Fibroblast of lung (primary cell): ENCODE data around the gene GUK1. TPM values are rescaled to one million over a fixed set of nuclear protein-coding genes. Genes with fewer than 3 reads are reported as not detected.
"Not testable (repeated sequence)": the region's sequence is repeated elsewhere in the genome, so short reads cannot be mapped to it uniquely, and the experiment has no call there.

Experiments
- DNase-seq, 2 donors: peaks; one replicate each; pipeline versions ENCODE4 v3.0.0 to v3.0.0-alpha.2; 2010; ENCODE audit warnings: low read depth in 2 of 2
- H2AFZ ChIP-seq: 2 replicates; pipeline ENCODE4 v1.5.1; 2012; ENCODE audit warnings: low read length, control low read depth, inconsistent platforms
- H3K27ac ChIP-seq: 2 replicates; pipeline ENCODE4 v1.5.1; 2011; ENCODE audit warnings: low read length, control low read depth; ENCODE audit not compliant: insufficient read depth
- H3K27me3 ChIP-seq: 2 replicates; pipeline ENCODE4 v1.5.1; 2011; ENCODE audit warnings: mild to moderate bottlenecking, low read length; ENCODE audit not compliant: control insufficient read depth, insufficient read depth
- H3K36me3 ChIP-seq: 2 replicates; pipeline ENCODE4 v1.5.1; 2011; ENCODE audit warnings: low read length; ENCODE audit not compliant: control insufficient read depth, insufficient read depth
- H3K4me1 ChIP-seq: 2 replicates; pipeline ENCODE4 v1.5.1; 2011; ENCODE audit warnings: low read length; ENCODE audit not compliant: control insufficient read depth, insufficient read depth; ENCODE audit errors: extremely low read depth
- H3K4me2 ChIP-seq: 2 replicates; pipeline ENCODE4 v1.5.1; 2011; ENCODE audit warnings: low read length, control low read depth; ENCODE audit not compliant: insufficient read depth; ENCODE audit errors: extremely low read depth
- H3K4me3 ChIP-seq, 4 experiments: fragments of 200-600 bp in 1 of 4; sonication (generic) in 1 of 4; replicated peaks in 1 of 4; 2 replicates each; pipeline ENCODE4 v1.5.1; 2011 to 2016; ENCODE audit warnings: low read length in 4 of 4, low read depth in 3 of 4, mild to moderate bottlenecking in 3 of 4, control low read depth in 2 of 4, inconsistent platforms in 1 of 4, mixed read lengths in 1 of 4; ENCODE audit not compliant: insufficient read depth in 1 of 4; ENCODE audit errors: control extremely low read depth in 1 of 4
- H3K79me2 ChIP-seq: 2 replicates; pipeline ENCODE4 v1.5.1; 2012; ENCODE audit warnings: mild to moderate bottlenecking, low read length, inconsistent platforms; ENCODE audit not compliant: control insufficient read depth, insufficient read depth
- H3K9ac ChIP-seq: 2 replicates; pipeline ENCODE4 v1.5.1; 2011; ENCODE audit warnings: mild to moderate bottlenecking, low read length, control low read depth; ENCODE audit not compliant: insufficient read depth
- H3K9me3 ChIP-seq: 2 replicates; pipeline ENCODE4 v1.5.1; 2012; ENCODE audit warnings: low read depth, low read length; ENCODE audit not compliant: control insufficient read depth, insufficient read depth
- H4K20me1 ChIP-seq: 2 replicates; pipeline ENCODE4 v1.5.1; 2011; ENCODE audit warnings: low read length; ENCODE audit not compliant: control insufficient read depth, insufficient read depth; ENCODE audit errors: extremely low read depth
- EZH2 ChIP-seq: IDR thresholded peaks from 2 replicates; pipeline ENCODE4 v1.5.1; 2012; ENCODE audit warnings: low read length, control low read depth, mild to moderate bottlenecking; ENCODE audit errors: missing control alignments
- polyA plus RNA-seq, 2 donors: library from polyadenylated mRNA; depleted of rRNA in 1 of 2; stranded (reverse) in 1 of 2; unstranded in 1 of 2; fragments of >200 nt; gene quantifications; 2 replicates each; pipeline ENCODE4 v1.2.1, GENCODE V29; 2011 to 2012; ENCODE audit warnings: missing spikeins in 1 of 2
- total RNA-seq: library from RNA; depleted of rRNA; stranded (reverse); fragments of >200 nt; gene quantifications from 2 replicates; pipeline ENCODE4 v1.2.1, GENCODE V29; 2014
- TF ChIP-seq, protein P1 (sequence below), 2 donors: IDR thresholded peaks in 1 of 2; conservative IDR thresholded peaks in 1 of 2; 1 replicate in 1 of 2; 2 replicates in 1 of 2; pipeline ENCODE4 v1.5.1; 2011 to 2012; ENCODE audit warnings: low read length in 2 of 2, control low read depth in 1 of 2, inconsistent platforms in 1 of 2, low read depth in 1 of 2, mild to moderate bottlenecking in 1 of 2

The GUK1 gene
- total and polyA plus RNA-seq, 2 donors (not counting 1 experiment from before 2014, with no cell fraction given) = 217 to 479 TPM

GRCh38 chr1:228110556-228110955 is 29.5 kb upstream of the GUK1 start:
- H3K9ac ChIP-seq = no peak overlapping the region
- peak overlapping the region in 1 of 4 experiments; percentile 98 for H3K4me3 ChIP-seq

GRCh38 chr1:228111315-228111714 is 28.8 kb upstream of the GUK1 start:
- not testable (repeated sequence) for H3K27ac ChIP-seq, H3K4me1 ChIP-seq, H3K9ac ChIP-seq, H3K4me3 ChIP-seq, H3K36me3 ChIP-seq, DNase-seq, H3K4me2 ChIP-seq, H3K27me3 ChIP-seq, H2AFZ ChIP-seq, H4K20me1 ChIP-seq, H3K9me3 ChIP-seq
- peaks cover 13% of the 10 kb centered on the region for H3K79me2 ChIP-seq

More at GRCh38 chr1:228110556-228110955, 29.5 kb upstream of the GUK1 start:
- no peaks in the 10 kb centered on the region for H3K27me3 ChIP-seq
- no peak overlapping the region for H3K4me2 ChIP-seq
- H3K9me3 ChIP-seq = no peaks in the 10 kb centered on the region
- TF ChIP-seq, protein P1, sequence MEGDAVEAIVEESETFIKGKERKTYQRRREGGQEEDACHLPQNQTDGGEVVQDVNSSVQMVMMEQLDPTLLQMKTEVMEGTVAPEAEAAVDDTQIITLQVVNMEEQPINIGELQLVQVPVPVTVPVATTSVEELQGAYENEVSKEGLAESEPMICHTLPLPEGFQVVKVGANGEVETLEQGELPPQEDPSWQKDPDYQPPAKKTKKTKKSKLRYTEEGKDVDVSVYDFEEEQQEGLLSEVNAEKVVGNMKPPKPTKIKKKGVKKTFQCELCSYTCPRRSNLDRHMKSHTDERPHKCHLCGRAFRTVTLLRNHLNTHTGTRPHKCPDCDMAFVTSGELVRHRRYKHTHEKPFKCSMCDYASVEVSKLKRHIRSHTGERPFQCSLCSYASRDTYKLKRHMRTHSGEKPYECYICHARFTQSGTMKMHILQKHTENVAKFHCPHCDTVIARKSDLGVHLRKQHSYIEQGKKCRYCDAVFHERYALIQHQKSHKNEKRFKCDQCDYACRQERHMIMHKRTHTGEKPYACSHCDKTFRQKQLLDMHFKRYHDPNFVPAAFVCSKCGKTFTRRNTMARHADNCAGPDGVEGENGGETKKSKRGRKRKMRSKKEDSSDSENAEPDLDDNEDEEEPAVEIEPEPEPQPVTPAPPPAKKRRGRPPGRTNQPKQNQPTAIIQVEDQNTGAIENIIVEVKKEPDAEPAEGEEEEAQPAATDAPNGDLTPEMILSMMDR (conservative IDR thresholded peaks at IDR 0.05 in 1 of 2, IDR thresholded peaks at IDR 0.05 in 1 of 2; ENCODE audit: low read depth in 1 of 2, low read length in 2 of 2) = no peak
- TF ChIP-seq EZH2 = no peak
- peaks cover 13% of the 10 kb centered on the region for H3K79me2 ChIP-seq
- no peaks in the 10 kb centered on the region for H3K4me1 ChIP-seq
- no peak overlapping the region for H2AFZ ChIP-seq
- H3K27ac ChIP-seq = no peak overlapping the region
- DNase-seq = no peak
- peaks cover 7% of the 10 kb centered on the region for H3K36me3 ChIP-seq
- no peaks in the 10 kb centered on the region for H4K20me1 ChIP-seq

GRCh38 chr1:228112167-228112566 is 27.9 kb upstream of the GUK1 start:
- no peaks in the 10 kb centered on the region for H3K4me1 ChIP-seq
- no peaks in the 10 kb centered on the region for H4K20me1 ChIP-seq
- TF ChIP-seq, protein P1 (conservative IDR thresholded peaks at IDR 0.05 in 1 of 2, IDR thresholded peaks at IDR 0.05 in 1 of 2; ENCODE audit: low read depth in 1 of 2, low read length in 2 of 2) = no peak
- no peak for TF ChIP-seq EZH2
- H3K9me3 ChIP-seq = no peaks in the 10 kb centered on the region
- no peak for DNase-seq
- no peaks in the 10 kb centered on the region for H3K27me3 ChIP-seq
- H3K4me2 ChIP-seq = no peak overlapping the region
- H3K27ac ChIP-seq = no peak overlapping the region
- no peak overlapping the region for H3K9ac ChIP-seq
- H3K79me2 ChIP-seq = peaks cover 13% of the 10 kb centered on the region
- peaks cover 2% of the 10 kb centered on the region for H3K36me3 ChIP-seq
- H3K4me3 ChIP-seq = no peak overlapping the region
- no peak overlapping the region for H2AFZ ChIP-seq
